Epithelial cell of umbilical artery (primary cell): Measurements from ENCODE around the gene DTX3L. TPM values are rescaled to one million over a fixed set of nuclear protein-coding genes. Genes with fewer than 3 reads are reported as not detected.

Source experiments
- total RNA-seq: library from RNA; depleted of rRNA; stranded (reverse); fragments of >200 nt; gene quantifications from 2 replicates; pipeline ENCODE4 v1.2.3, GENCODE V29; 2014

Gene DTX3L
- total RNA-seq: 9.4 and 59.1 TPM in 2 replicates

GRCh38 chr3:122564155-122564912 lies at the start of gene DTX3L, which contains the start of gene PARP9:
Gene DTX3L, plus strand, starts transcription at chr3:122564338. Its CDS starts 89 bp downstream, at chr3:122564427.
Gene PARP9, minus strand, starts transcription at chr3:122564300. Its CDS starts 4,680 bp downstream, at chr3:122559620.

GRCh38 chr3:122577409-122578031 lies 13.4 kb downstream of the DTX3L start, which contains the start of gene PARP15:
Gene PARP15, plus strand, starts transcription at chr3:122577650. Its CDS starts 18 bp downstream, at chr3:122577668.

Other genes with a start within 250 kb of the DTX3L start
- not detected in 2 replicates for gene CSTA, start 239.1 kb upstream of the DTX3L start, total RNA-seq
- gene MIX23, start 181.1 kb upstream of the DTX3L start, total RNA-seq: 45.1 and 72.3 TPM in 2 replicates
- gene FAM162A, start 180.2 kb upstream of the DTX3L start, total RNA-seq: 8.4 and 21.4 TPM in 2 replicates
- gene WDR5B, start 148.3 kb upstream of the DTX3L start, total RNA-seq: 3.2 and 4.9 TPM in 2 replicates
- 32.5 and 36.8 TPM in 2 replicates for gene KPNA1, start 49.4 kb upstream of the DTX3L start, total RNA-seq
- gene PARP9, start within 50 bp of the DTX3L start, total RNA-seq: 12.7 and 115 TPM in 2 replicates
- 0.32 TPM in 1 of 2 replicates, not detected in the other for gene PARP15, start 13.3 kb downstream of the DTX3L start, total RNA-seq
- 71.8 and 326 TPM in 2 replicates for gene PARP14, start 116.5 kb downstream of the DTX3L start, total RNA-seq
- gene HSPBAP1, start 229.5 kb downstream of the DTX3L start, total RNA-seq: 5.5 and 11.6 TPM in 2 replicates
- gene SLC49A4, start 230.7 kb downstream of the DTX3L start, total RNA-seq: 13.3 and 18.8 TPM in 2 replicates